Thymus (tissue), 11 donors: Measurements from ENCODE around the gene PSAPL1. TPM values are rescaled to one million over a fixed set of nuclear protein-coding genes. Genes with fewer than 3 reads are reported as not detected.

Source experiments
- DNase-seq, 9 donors: peaks; one replicate each; pipeline ENCODE4 v3.0.0-alpha.2; 2013; ENCODE audit warnings: low spot score in 9 of 9, low read depth in 6 of 9, missing footprints in 1 of 9
- H3K27ac ChIP-seq, 2 donors: one replicate each; pipeline ENCODE4 v1.5.1; 2013; ENCODE audit warnings: control low read depth in 1 of 2, low read depth in 1 of 2, low read length in 1 of 2, mild to moderate bottlenecking in 1 of 2, moderate library complexity in 1 of 2
- H3K27me3 ChIP-seq, 2 donors: one replicate each; pipeline ENCODE4 v1.5.1; 2013; ENCODE audit warnings: low read length in 1 of 2; ENCODE audit not compliant: control insufficient read depth in 2 of 2, insufficient read depth in 1 of 2
- H3K36me3 ChIP-seq, 2 donors: one replicate each; pipeline ENCODE4 v1.5.1; 2013; ENCODE audit warnings: low read length in 1 of 2, mild to moderate bottlenecking in 1 of 2, moderate library complexity in 1 of 2; ENCODE audit not compliant: control insufficient read depth in 2 of 2, insufficient read depth in 2 of 2
- H3K4me1 ChIP-seq, 2 donors: one replicate each; pipeline ENCODE4 v1.5.1; 2013; ENCODE audit warnings: low read length in 2 of 2; ENCODE audit not compliant: control insufficient read depth in 2 of 2, insufficient read depth in 2 of 2
- H3K4me3 ChIP-seq, 2 donors: one replicate each; pipeline ENCODE4 v1.5.1; 2013; ENCODE audit warnings: low read length in 2 of 2, control low read depth in 1 of 2, mild to moderate bottlenecking in 1 of 2
- H3K9me3 ChIP-seq, 2 donors: one replicate each; pipeline ENCODE4 v1.5.1; 2013; ENCODE audit warnings: low read length in 1 of 2, mild to moderate bottlenecking in 1 of 2; ENCODE audit not compliant: control insufficient read depth in 2 of 2, insufficient read depth in 1 of 2
- WGBS: extraction: QIAGEN DNeasy Blood & Tissue Kit; methylation state at CpG from one replicate; pipeline ENCODE4 v1.1.7; 2013; 5-methylcytosine and 5-hydroxymethylcytosine counted together
- polyA plus RNA-seq: library from polyadenylated mRNA; stranded (reverse); fragments of 200-250 nt; gene quantifications from one replicate; pipeline ENCODE4 v1.2.3, GENCODE V29; 2013
- total RNA-seq: library from RNA; stranded (reverse); fragments of 120-200 nt; gene quantifications from one replicate; pipeline ENCODE4 v1.2.4, GENCODE V29; 2013
- donor health status: healthy.

The PSAPL1 gene
- total and polyA plus RNA-seq, 2 donors: 0.09 to 0.64 TPM

GRCh38 chr4:7411896-7412553 is 22.7 kb downstream of the PSAPL1 start:
- H3K36me3 ChIP-seq: no peaks in the 10 kb centered on the region
- H3K9me3 ChIP-seq: no peaks in the 10 kb centered on the region
- H3K4me1 ChIP-seq: no peaks in the 10 kb centered on the region
- 66% methylated on average over 12 of the region's 12 CpGs for WGBS
- no peak overlapping the region for H3K27ac ChIP-seq
- H3K4me3 ChIP-seq: no peak overlapping the region
- no peak for DNase-seq
- H3K27me3 ChIP-seq: no peaks in the 10 kb centered on the region

GRCh38 chr4:7411491-7411890 is 23.2 kb downstream of the PSAPL1 start:
- H3K27ac ChIP-seq: no peak overlapping the region
- WGBS: 78% methylated on average over 1 of the region's 1 CpG
- no peak for DNase-seq

GRCh38 chr4:7410446-7410845 is 24.3 kb downstream of the PSAPL1 start:
- Histone ChIP-seq H3K4me1 (no peaks in the 10 kb centered on the region), H3K27ac (no peak overlapping the region), H3K36me3 (no peaks in the 10 kb centered on the region), H3K9me3 (no peaks in the 10 kb centered on the region), H3K4me3 (no peak overlapping the region), H3K27me3 (no peaks in the 10 kb centered on the region)
- 87% methylated on average over 1 of the region's 1 CpG for WGBS
- no peak for DNase-seq

More at GRCh38 chr4:7411491-7411890, 23.2 kb downstream of the PSAPL1 start:
- no peaks in the 10 kb centered on the region for H3K36me3 ChIP-seq
- no peak overlapping the region for H3K4me3 ChIP-seq
- no peaks in the 10 kb centered on the region for H3K27me3 ChIP-seq
- H3K4me1 ChIP-seq: no peaks in the 10 kb centered on the region
- no peaks in the 10 kb centered on the region for H3K9me3 ChIP-seq

GRCh38 chr4:7408166-7408565 is 26.6 kb downstream of the PSAPL1 start:
- Histone ChIP-seq H3K36me3 (no peaks in the 10 kb centered on the region), H3K4me1 (no peaks in the 10 kb centered on the region), H3K27me3 (no peaks in the 10 kb centered on the region), H3K4me3 (no peak overlapping the region), H3K9me3 (no peaks in the 10 kb centered on the region), H3K27ac (no peak overlapping the region)
- 84% methylated on average over 4 of the region's 4 CpGs for WGBS
- DNase-seq: no peak

- Histone ChIP-seq H3K4me1 (no peaks in the 10 kb centered on the region), H3K27me3 (peaks cover 0 to 1% of the 10 kb centered on the region in 2 donors), H3K4me3 (no peak overlapping the region), H3K27ac (no peak overlapping the region), H3K36me3 (no peaks in the 10 kb centered on the region), H3K9me3 (no peaks in the 10 kb centered on the region)
- 81% methylated on average over 3 of the region's 3 CpGs for WGBS
- no peak for DNase-seq
Measured at GRCh38 chr4:7403001-7403400, 31.7 kb downstream of the PSAPL1 start.

- H3K9me3 ChIP-seq: no peaks in the 10 kb centered on the region
- 85% methylated on average over 4 of the region's 4 CpGs for WGBS
Measured at GRCh38 chr4:7402526-7402925, 32.2 kb downstream of the PSAPL1 start.

GRCh38 chr4:7400671-7401298 is 33.9 kb downstream of the PSAPL1 start:
- WGBS: 84% methylated on average over 2 of the region's 2 CpGs
- H3K4me1 ChIP-seq: peaks cover 0 to 4% of the 10 kb centered on the region in 2 donors
- H3K9me3 ChIP-seq: no peaks in the 10 kb centered on the region
- H3K27ac ChIP-seq: no peak overlapping the region
- DNase-seq: no peak
- peaks cover 0 to 2% of the 10 kb centered on the region in 2 donors for H3K27me3 ChIP-seq
- no peak overlapping the region for H3K4me3 ChIP-seq
- H3K36me3 ChIP-seq: no peaks in the 10 kb centered on the region

More at GRCh38 chr4:7402526-7402925, 32.2 kb downstream of the PSAPL1 start:
- no peak overlapping the region for H3K27ac ChIP-seq
- H3K36me3 ChIP-seq: no peaks in the 10 kb centered on the region
- H3K27me3 ChIP-seq: peaks cover 0 to 2% of the 10 kb centered on the region in 2 donors
- no peak overlapping the region for H3K4me3 ChIP-seq
- DNase-seq: no peak
- H3K4me1 ChIP-seq: peaks cover 0 to 2% of the 10 kb centered on the region in 2 donors

GRCh38 chr4:7399440-7400234 is 35.1 kb downstream of the PSAPL1 start:
- Histone ChIP-seq H3K27me3 (peaks cover 0 to 2% of the 10 kb centered on the region in 2 donors), H3K27ac (no peak overlapping the region), H3K36me3 (no peaks in the 10 kb centered on the region), H3K9me3 (no peaks in the 10 kb centered on the region), H3K4me3 (no peak overlapping the region), H3K4me1 (peaks cover 0 to 4% of the 10 kb centered on the region in 2 donors)
- WGBS: 72% methylated on average over 16 of the region's 16 CpGs
- DNase-seq: no peak
